HG02970 (cell line): ENCODE results near the gene TFF1.

Experiments used
- ATAC-seq: cut with Tn5 transposase; IDR thresholded peaks from one replicate; pipeline ENCODE4 v1.9.1; 2021; ENCODE audit warnings: mild to moderate bottlenecking, moderate library complexity, moderate number of reproducible peaks; ENCODE audit not compliant: unreplicated experiment, low FRiP score

The TFF1 gene

GRCh38 chr21:42348762-42349161 lies 17.6 kb downstream of the TFF1 start:
- ATAC-seq: no peak

GRCh38 chr21:42347601-42348327 lies 18.6 kb downstream of the TFF1 start:
- no peak for ATAC-seq

- no peak for ATAC-seq
These were observed 19.3 kb downstream of the TFF1 start for GRCh38 chr21:42346866-42347600.

- no peak for ATAC-seq
These were observed 19.9 kb downstream of the TFF1 start for GRCh38 chr21:42346441-42346840.

GRCh38 chr21:42344631-42345030 lies 21.7 kb downstream of the TFF1 start:
- no peak for ATAC-seq

GRCh38 chr21:42343963-42344510 lies 22.3 kb downstream of the TFF1 start:
- ATAC-seq: no peak

GRCh38 chr21:42343556-42343955 lies 22.8 kb downstream of the TFF1 start:
- ATAC-seq: no peak

- no peak for ATAC-seq
These were observed 23.2 kb downstream of the TFF1 start for GRCh38 chr21:42343101-42343500.

- ATAC-seq: no peak
These were observed 24.4 kb downstream of the TFF1 start for GRCh38 chr21:42341776-42342542.

GRCh38 chr21:42340187-42341050 lies 25.9 kb downstream of the TFF1 start:
- ATAC-seq: no peak

- ATAC-seq: no peak
These were observed 27.3 kb downstream of the TFF1 start for GRCh38 chr21:42338729-42339715.

- no peak for ATAC-seq
These were observed 28.3 kb downstream of the TFF1 start for GRCh38 chr21:42337830-42338728.

GRCh38 chr21:42337276-42337675 lies 29.1 kb downstream of the TFF1 start:
- ATAC-seq: no peak

- no peak for ATAC-seq
These were observed 30.3 kb downstream of the TFF1 start for GRCh38 chr21:42336054-42336453.

- ATAC-seq: no peak
These were observed 33.6 kb downstream of the TFF1 start for GRCh38 chr21:42332557-42333317.

- no peak for ATAC-seq
These were observed 34.7 kb downstream of the TFF1 start for GRCh38 chr21:42331660-42332059.
